HFF-Myc (cell line): ENCODE results near the gene ATF6.
"Not testable (repeated sequence)": the region's sequence is repeated elsewhere in the genome, so short reads cannot be mapped to it uniquely, and the experiment has no call there.

ENCODE experiments used
- DNase-seq: peaks from one replicate; pipeline ENCODE4 v3.0.0-alpha.2; 2011; ENCODE audit warnings: low read depth; ENCODE audit errors: extremely low read depth
- H3K4me3 ChIP-seq: replicated peaks from 2 replicates; pipeline ENCODE4 v1.5.1; 2011; ENCODE audit warnings: low read depth, mild to moderate bottlenecking, control low read depth, low read length
- TF ChIP-seq, protein P1 (sequence below): IDR thresholded peaks from 2 replicates; pipeline ENCODE4 v1.5.1; 2012; ENCODE audit warnings: mild to moderate bottlenecking, low read depth, low read length, control low read depth; ENCODE audit errors: missing control alignments

Gene ATF6

DNA sequence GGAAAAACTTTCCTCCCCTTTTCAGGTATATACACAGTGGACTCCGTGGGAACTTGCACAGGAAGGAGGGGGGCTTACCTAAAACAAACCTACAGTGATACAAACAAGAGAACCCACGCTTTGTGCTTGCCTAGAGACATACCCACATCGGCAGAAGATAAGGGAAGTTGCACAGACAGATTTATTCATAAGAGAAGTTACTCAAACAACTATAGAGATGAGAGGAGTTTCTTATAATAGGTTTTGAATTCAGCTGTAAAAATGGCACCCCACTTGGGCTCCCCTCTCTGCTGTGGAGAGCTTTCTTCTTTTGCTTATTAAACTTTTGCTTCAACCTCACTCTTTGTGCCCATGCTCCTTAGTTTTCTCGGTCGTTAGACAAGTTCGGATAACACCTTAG is 18.3 kb upstream of the ATF6 start:
- no peak for DNase-seq
- no peak overlapping the region for H3K4me3 ChIP-seq
- TF ChIP-seq, protein P1, sequence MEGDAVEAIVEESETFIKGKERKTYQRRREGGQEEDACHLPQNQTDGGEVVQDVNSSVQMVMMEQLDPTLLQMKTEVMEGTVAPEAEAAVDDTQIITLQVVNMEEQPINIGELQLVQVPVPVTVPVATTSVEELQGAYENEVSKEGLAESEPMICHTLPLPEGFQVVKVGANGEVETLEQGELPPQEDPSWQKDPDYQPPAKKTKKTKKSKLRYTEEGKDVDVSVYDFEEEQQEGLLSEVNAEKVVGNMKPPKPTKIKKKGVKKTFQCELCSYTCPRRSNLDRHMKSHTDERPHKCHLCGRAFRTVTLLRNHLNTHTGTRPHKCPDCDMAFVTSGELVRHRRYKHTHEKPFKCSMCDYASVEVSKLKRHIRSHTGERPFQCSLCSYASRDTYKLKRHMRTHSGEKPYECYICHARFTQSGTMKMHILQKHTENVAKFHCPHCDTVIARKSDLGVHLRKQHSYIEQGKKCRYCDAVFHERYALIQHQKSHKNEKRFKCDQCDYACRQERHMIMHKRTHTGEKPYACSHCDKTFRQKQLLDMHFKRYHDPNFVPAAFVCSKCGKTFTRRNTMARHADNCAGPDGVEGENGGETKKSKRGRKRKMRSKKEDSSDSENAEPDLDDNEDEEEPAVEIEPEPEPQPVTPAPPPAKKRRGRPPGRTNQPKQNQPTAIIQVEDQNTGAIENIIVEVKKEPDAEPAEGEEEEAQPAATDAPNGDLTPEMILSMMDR: no peak

DNA sequence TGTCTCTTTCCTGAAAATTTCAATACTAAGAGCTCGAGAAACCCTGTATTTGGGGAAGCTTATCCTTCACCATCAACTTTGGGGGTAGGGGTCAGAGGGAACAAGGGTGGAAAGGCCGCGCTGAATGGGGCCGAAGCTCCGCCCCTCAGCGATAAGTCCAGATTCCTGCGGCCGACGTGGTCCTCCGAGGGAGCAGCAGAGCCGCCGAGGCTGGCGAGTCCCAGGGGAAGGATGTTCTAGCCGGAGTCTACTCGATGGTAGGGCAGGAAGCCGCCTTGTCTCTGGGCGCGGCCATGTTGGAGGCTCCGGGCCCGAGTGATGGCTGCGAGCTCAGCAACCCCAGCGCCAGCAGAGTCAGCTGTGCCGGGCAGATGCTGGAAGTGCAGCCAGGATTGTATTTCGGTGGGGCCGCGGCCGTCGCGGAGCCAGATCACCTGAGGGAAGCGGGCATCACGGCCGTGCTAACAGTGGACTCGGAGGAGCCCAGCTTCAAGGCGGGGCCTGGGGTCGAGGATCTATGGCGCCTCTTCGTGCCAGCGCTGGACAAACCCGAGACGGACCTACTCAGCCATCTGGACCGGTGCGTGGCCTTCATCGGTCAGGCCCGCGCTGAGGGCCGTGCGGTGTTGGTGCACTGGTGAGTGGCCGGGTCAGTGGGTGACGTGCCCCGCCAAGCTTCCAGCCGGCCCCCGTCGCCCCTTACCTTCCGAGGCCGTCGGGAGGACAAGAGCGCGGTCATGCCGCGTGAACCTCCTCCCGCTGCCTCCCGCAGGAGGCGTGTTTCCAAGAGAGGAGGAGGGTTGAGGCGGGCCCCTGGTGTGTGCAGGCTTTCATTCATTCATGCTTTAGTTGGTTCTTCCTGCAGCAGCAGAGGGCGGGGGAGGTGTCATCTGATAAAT is 16.4 kb upstream of the ATF6 start, which contains the start of gene DUSP12:
TSS of gene DUSP12 (plus strand) at position 278 of the 899 bp plus-strand sequence. CDS start at position 294, 16 bp downstream.
- TF ChIP-seq, protein P1: no peak
- peak; percentile 82 for DNase-seq
- peak within 1 kb of the TSS; percentile 96 for H3K4me3 ChIP-seq

DNA sequence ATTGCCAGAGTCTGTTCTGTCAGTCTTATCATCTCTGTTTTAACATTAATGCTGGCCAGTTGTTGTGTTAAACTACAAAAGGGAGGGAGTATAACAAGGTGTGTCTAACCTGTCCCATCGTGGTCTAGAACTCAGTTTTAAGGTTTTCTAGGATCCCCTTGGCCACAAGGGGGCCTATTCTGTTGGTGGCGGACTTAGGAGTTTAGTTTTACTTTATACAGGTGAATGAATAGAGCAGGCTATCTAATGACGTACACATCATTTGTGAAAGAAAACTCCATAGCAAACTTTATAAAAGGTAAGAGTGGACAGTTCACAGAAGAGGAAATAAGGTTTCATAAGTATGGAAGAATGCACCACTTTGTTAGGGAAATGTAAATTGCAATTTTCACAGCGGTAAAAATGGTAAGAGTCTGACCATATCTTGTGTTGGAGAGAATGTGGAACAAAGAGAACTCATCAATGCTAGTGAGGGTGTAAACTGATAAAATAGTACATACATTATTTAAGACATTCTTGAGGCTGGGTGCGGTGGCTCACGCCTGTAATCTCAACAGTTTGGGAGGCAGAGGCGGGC is 2.5 kb upstream of the ATF6 start:
- TF ChIP-seq, protein P1: peak; percentile 61
- no peak overlapping the region for H3K4me3 ChIP-seq
- no peak for DNase-seq

DNA sequence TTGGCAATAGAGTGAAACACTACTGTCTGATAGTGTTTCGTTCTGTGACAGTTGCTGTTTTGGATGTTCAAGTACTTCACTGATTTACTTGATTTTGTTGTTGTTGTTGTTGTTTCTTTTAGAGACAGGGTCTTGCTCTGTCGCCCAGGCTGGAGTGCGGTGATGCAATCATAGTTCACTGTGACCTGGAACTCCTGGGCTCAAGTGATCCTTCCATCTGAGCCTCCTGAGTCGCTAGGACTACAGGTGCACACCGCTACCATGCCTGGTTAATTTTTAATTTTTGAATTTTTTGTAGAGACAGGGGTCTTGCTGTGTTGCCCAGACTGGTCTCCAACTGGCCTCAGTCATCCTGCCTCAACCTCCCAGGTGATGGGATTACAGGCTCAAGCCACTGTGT is 2.3 kb downstream of the ATF6 start:
- H3K4me3 ChIP-seq: no peak overlapping the region
- TF ChIP-seq, protein P1: no peak
- no peak for DNase-seq

DNA sequence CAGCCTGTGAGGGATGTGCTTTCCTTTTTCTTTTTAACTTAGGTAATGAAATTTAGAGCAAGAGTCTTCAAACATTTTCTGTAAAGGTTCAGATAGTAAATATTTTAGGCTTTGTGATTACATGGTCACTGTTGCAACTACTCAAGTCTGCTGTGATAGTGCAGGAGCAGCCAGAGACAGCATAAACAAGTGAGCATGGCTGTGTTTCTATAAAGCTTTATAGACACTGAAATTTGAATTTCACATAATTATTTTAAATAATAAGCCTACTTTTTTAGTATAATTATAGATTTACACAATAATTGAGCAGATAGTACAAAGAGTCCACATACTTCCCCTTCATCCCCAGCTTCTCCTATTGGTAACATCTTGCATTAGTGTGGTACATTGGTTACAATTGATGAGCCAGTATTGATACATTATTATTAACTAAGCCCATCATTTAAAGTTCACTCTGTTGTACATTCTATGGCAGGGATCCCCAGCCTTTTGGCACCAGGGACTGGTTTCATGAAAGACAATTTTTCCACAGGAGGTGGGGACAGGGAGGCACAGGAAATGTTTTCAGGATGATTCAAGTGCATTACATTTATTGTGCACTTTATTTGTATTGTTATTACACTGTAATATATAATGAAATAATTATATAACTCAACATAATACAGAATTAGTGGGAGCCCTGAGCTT is 3.0 kb downstream of the ATF6 start:
- no peak overlapping the region for H3K4me3 ChIP-seq
- DNase-seq: no peak
- TF ChIP-seq, protein P1: no peak

DNA sequence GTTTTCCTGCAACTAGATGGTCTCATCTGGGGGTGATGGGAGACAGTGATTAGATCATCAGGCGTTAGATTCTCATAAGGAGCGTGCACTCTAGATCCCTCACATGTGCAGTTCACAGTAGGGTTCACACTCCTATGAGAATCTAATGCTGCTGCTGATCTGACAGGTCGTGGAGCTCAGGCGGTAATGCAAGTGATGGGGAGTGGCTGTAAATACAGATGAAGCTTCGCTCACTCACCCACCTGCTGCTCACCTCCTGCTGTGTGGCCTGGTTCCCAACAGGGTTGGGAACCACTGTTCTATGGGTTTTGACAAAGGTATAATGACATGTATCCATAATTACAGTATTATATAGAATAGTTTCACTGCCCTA is 3.5 kb downstream of the ATF6 start:
- not testable (repeated sequence) for H3K4me3 ChIP-seq, DNase-seq

DNA sequence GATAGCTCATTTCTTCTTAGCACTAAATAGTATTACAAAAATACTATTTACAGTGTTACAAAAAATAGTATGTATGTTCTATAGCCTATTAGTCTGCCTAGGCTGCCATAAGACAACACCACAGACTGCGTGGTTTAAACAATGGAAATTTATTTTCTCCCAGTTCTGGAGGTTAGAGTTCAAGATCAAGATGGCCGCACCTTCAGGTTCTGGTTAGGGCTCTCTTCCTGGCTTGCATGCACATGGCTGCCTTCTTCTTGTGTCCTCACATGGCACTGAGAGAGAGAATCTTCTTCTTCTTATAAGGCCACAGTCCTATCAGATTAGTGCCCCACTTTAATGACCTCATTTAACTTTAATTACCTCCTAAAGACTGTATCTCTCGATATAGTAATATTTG is 4.1 kb downstream of the ATF6 start:
- no peak for DNase-seq
- TF ChIP-seq, protein P1: no peak
- H3K4me3 ChIP-seq: no peak overlapping the region
